Panc1 (cell line): ENCODE measurements around the gene SNCB. TPM values are rescaled to one million over a fixed set of nuclear protein-coding genes. Genes with fewer than 3 reads are reported as not detected.

ENCODE experiments used
- ATAC-seq: fragments of 200-7000 bp; cut with Tn5 transposase; 2 replicates; pipeline ENCODE4 v1.9.1; 2020; ENCODE audit warnings: mild to moderate bottlenecking, moderate library complexity
- BruUV-seq: library from RNA; stranded (reverse); fragments of 400-500 nt; replicated peaks from 2 replicates; lab custom pipeline; 2021; lab: Mats Ljungman, UMichigan
- CTCF ChIA-PET: fragments of 300-600 bp; sonication (Branson Sonifier 250); formaldehyde crosslinking; loops from one replicate; lab custom pipeline; 2022; ENCODE audit warnings: antibody characterized with exemption; lab: Charles Lee
- POLR2A ChIA-PET: fragments of 300-600 bp; sonication (Branson Sonifier 250); formaldehyde crosslinking; loops from one replicate; lab custom pipeline; 2022; ENCODE audit warnings: antibody characterized with exemption; lab: Charles Lee
- DNase-seq: peaks from one replicate; pipeline ENCODE4 v3.0.0-alpha.2; 2010; ENCODE audit warnings: low read depth, low spot score
- H3K27ac ChIP-seq: 2 replicates; pipeline ENCODE4 v1.5.1; 2011; ENCODE audit warnings: mild to moderate bottlenecking, low read length, inconsistent platforms
- H3K27me3 ChIP-seq: fragments of 200-500 bp; sonication (Bioruptor generic); 2 replicates; pipeline ENCODE4 v1.6.0; 2014; ENCODE audit warnings: low read length, inconsistent platforms; ENCODE audit not compliant: control insufficient read depth, insufficient read depth
- H3K36me3 ChIP-seq: fragments of 200-500 bp; sonication (Bioruptor generic); 2 replicates; pipeline ENCODE4 v1.5.1; 2014; ENCODE audit warnings: inconsistent platforms, mild to moderate bottlenecking, low read length, moderate library complexity; ENCODE audit not compliant: control insufficient read depth, insufficient read depth
- H3K4me1 ChIP-seq: 2 replicates; pipeline ENCODE4 v1.5.1; 2011; ENCODE audit warnings: inconsistent platforms, mild to moderate bottlenecking, low read length, moderate library complexity; ENCODE audit not compliant: control insufficient read depth, insufficient read depth
- H3K4me3 ChIP-seq, 2 experiments: 2 replicates each; pipeline ENCODE4 v1.5.1; 2011 to 2012; ENCODE audit warnings: low read depth in 2 of 2, low read length in 2 of 2, mild to moderate bottlenecking in 2 of 2, inconsistent platforms in 1 of 2, moderate library complexity in 1 of 2
- H3K9me3 ChIP-seq: fragments of 200-500 bp; sonication (Bioruptor generic); 2 replicates; pipeline ENCODE4 v1.5.1; 2014; ENCODE audit warnings: low read depth, mild to moderate bottlenecking, inconsistent platforms, low read length, moderate library complexity; ENCODE audit not compliant: control insufficient read depth, insufficient read depth
- POLR2AphosphoS5 ChIP-seq: IDR thresholded peaks from 2 replicates; pipeline ENCODE4 v1.6.1; 2012; ENCODE audit warnings: mild to moderate bottlenecking, low read depth, low read length, moderate library complexity
- SIN3A ChIP-seq: IDR thresholded peaks from 2 replicates; pipeline ENCODE4 v1.6.1; 2012; ENCODE audit warnings: low read depth, mild to moderate bottlenecking, low read length, moderate library complexity, borderline replicate concordance; ENCODE audit not compliant: insufficient read depth
- TCF7L2 ChIP-seq: IDR thresholded peaks from 2 replicates; pipeline ENCODE4 v1.6.1; 2011; ENCODE audit warnings: mild to moderate bottlenecking, low read depth, low read length, inconsistent platforms
- in situ Hi-C: cut with HindIII; loops from 2 replicates; pipeline ENCODE4 v1.10.0; 2016; ENCODE audit warnings: low sequenced_read_pairs, low pct_unique_long_range_greater_than_20kb
- intact Hi-C: fragments of 100-400 bp; cut with micrococcal nuclease; formaldehyde crosslinking; loops from one replicate; pipeline ENCODE4 v1.10.0; 2022; ENCODE audit not compliant: unreplicated experiment
- total RNA-seq: library from RNA; stranded (reverse); gene quantifications from one replicate; pipeline ENCODE4 v1.2.1, GENCODE V29; 2021; ENCODE audit not compliant: unreplicated experiment
- TF ChIP-seq, protein P1 (sequence below): fragments of 450-650 bp; IDR thresholded peaks from 2 replicates; pipeline ENCODE4 v1.5.1; 2017; ENCODE audit warnings: mild to moderate bottlenecking
- TF ChIP-seq, protein P2 (sequence below), 2 experiments: IDR thresholded peaks; 2 replicates each; pipeline ENCODE4 v1.6.1; 2011 to 2012; ENCODE audit warnings: low read depth in 2 of 2, control low read depth in 1 of 2, low read length in 1 of 2, mild to moderate bottlenecking in 1 of 2, moderate library complexity in 1 of 2; ENCODE audit not compliant: insufficient read depth in 1 of 2

Gene SNCB
- total RNA-seq, 1 experiment from 2014 or later, result 0.77 TPM

DNA sequence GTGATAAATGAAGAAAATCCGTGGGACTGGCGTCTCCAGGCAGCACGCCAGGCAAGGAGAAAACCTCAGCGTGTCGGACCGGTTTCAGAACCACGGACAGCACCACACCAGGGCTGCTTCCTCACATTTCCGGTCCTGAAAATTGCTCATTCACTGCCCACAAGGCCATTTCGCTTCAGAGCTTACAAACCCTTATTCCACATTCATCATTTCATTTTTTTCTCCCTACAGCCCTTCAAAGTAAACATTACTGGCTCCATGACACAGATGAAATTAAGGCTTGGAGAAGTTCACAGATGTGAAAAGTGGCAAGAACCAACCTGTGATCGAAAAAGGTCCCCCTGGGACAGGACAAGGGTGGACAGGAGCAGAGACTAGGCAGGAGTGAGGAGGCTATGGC, 18.9 kb downstream of the SNCB start:
- no peak overlapping the region for H3K27ac ChIP-seq
- no peaks in the 10 kb centered on the region for H3K27me3 ChIP-seq
- in situ Hi-C loops, result no loop called here
- intact Hi-C loops, result no loop called here
- no peak for TF ChIP-seq POLR2AphosphoS5
- no peak for TF ChIP-seq TCF7L2
- TF ChIP-seq, protein P1, sequence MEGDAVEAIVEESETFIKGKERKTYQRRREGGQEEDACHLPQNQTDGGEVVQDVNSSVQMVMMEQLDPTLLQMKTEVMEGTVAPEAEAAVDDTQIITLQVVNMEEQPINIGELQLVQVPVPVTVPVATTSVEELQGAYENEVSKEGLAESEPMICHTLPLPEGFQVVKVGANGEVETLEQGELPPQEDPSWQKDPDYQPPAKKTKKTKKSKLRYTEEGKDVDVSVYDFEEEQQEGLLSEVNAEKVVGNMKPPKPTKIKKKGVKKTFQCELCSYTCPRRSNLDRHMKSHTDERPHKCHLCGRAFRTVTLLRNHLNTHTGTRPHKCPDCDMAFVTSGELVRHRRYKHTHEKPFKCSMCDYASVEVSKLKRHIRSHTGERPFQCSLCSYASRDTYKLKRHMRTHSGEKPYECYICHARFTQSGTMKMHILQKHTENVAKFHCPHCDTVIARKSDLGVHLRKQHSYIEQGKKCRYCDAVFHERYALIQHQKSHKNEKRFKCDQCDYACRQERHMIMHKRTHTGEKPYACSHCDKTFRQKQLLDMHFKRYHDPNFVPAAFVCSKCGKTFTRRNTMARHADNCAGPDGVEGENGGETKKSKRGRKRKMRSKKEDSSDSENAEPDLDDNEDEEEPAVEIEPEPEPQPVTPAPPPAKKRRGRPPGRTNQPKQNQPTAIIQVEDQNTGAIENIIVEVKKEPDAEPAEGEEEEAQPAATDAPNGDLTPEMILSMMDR, result no peak
- TF ChIP-seq SIN3A, result 0 out of 2 replicates have a peak, but pooled peaks have one; percentile 51
- TF ChIP-seq, protein P2, sequence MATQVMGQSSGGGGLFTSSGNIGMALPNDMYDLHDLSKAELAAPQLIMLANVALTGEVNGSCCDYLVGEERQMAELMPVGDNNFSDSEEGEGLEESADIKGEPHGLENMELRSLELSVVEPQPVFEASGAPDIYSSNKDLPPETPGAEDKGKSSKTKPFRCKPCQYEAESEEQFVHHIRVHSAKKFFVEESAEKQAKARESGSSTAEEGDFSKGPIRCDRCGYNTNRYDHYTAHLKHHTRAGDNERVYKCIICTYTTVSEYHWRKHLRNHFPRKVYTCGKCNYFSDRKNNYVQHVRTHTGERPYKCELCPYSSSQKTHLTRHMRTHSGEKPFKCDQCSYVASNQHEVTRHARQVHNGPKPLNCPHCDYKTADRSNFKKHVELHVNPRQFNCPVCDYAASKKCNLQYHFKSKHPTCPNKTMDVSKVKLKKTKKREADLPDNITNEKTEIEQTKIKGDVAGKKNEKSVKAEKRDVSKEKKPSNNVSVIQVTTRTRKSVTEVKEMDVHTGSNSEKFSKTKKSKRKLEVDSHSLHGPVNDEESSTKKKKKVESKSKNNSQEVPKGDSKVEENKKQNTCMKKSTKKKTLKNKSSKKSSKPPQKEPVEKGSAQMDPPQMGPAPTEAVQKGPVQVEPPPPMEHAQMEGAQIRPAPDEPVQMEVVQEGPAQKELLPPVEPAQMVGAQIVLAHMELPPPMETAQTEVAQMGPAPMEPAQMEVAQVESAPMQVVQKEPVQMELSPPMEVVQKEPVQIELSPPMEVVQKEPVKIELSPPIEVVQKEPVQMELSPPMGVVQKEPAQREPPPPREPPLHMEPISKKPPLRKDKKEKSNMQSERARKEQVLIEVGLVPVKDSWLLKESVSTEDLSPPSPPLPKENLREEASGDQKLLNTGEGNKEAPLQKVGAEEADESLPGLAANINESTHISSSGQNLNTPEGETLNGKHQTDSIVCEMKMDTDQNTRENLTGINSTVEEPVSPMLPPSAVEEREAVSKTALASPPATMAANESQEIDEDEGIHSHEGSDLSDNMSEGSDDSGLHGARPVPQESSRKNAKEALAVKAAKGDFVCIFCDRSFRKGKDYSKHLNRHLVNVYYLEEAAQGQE (IDR thresholded peaks at IDR 0.05; ENCODE audit: insufficient read depth in 1 of 2, low read depth in 2 of 2, low read length in 1 of 2), result peak; percentile 97 to 98
- no peaks in the 10 kb centered on the region for H3K9me3 ChIP-seq
- ATAC-seq (no peak), DNase-seq (no peak)
- no TSS peak for BruUV-seq
- ChIA-PET CTCF (no interaction called here), POLR2A (no interaction called here)
- H3K4me3 ChIP-seq, result no peak overlapping the region
- no peaks in the 10 kb centered on the region for H3K36me3 ChIP-seq
- peaks cover 12% of the 10 kb centered on the region; the same call in 1 of the 2 replicates for H3K4me1 ChIP-seq

DNA sequence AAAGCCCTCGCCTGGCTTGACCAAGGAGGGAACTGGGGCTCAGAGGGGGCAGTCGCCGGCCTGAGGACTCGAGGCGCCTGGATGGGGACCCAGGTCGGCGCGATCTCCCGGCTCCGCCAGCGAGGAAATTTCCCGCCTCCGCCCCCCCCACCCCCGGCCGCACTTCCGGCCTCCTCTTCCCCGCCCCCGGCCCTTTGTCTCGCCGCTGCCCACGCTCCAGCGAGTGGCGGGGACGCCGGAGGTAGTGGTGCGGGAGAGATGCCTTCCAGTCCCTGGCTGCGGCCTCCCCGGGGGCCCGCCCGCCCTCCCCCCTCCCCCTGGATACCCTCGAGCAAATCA, 19.9 kb downstream of the SNCB start:
- ChIA-PET POLR2A (no interaction called here), CTCF (no interaction called here)
- in situ Hi-C loops, result no loop called here
- Histone ChIP-seq H3K36me3 (no peaks in the 10 kb centered on the region), H3K27ac (peak overlapping the region; percentile 60; the same call in 1 of the 2 replicates), H3K9me3 (no peaks in the 10 kb centered on the region), H3K4me3 (peak overlapping the region; percentile 67 to 68), H3K27me3 (no peaks in the 10 kb centered on the region), H3K4me1 (peaks cover 12% of the 10 kb centered on the region; the same call in 1 of the 2 replicates)
- TF ChIP-seq, protein P1, result no peak; the same call in 1 of the 2 replicates
- TF ChIP-seq, protein P2 (IDR thresholded peaks at IDR 0.05; ENCODE audit: insufficient read depth in 1 of 2, low read depth in 2 of 2, low read length in 1 of 2), result 0 out of 4 replicates have a peak, but pooled peaks of 1 of the 2 experiments have one; percentile 67
- DNase-seq, result no peak
- BruUV-seq, result no TSS peak
- intact Hi-C loops, result no loop called here
- ATAC-seq, result peak; percentile 43
